ENCODE measurements around the gene AZIN2. TPM values are rescaled to one million over a fixed set of nuclear protein-coding genes. Genes with fewer than 3 reads are reported as not detected.

AZIN2 gene
- total and polyA plus RNA-seq, 2 experiments from 2014 or later: 2.8 to 4.4 TPM

GRCh38 chr1:33092438-33092837 is 11.5 kb downstream of the AZIN2 start:
- no peaks in the 10 kb centered on the region for H3K27me3 ChIP-seq (replicated peaks; ENCODE audit: insufficient read depth)
- H3F3A ChIP-seq (ENCODE audit: insufficient read depth): no peaks in the 10 kb centered on the region
- no peak overlapping the region for H3K9ac ChIP-seq
- no peaks in the 10 kb centered on the region for H3K79me2 ChIP-seq (ENCODE audit: insufficient read depth)
- peaks cover 12% of the 10 kb centered on the region for H3K4me1 ChIP-seq (ENCODE audit: insufficient read depth)
- no peak for DNase-seq
- H3K36me3 ChIP-seq (ENCODE audit: low read depth): no peaks in the 10 kb centered on the region
- no peak for TF ChIP-seq EZH2 (IDR thresholded peaks at IDR 0.05; ENCODE audit: insufficient read depth, poor library complexity, severe bottlenecking)
- TF ChIP-seq EZH2phosphoT487 (IDR thresholded peaks at IDR 0.05; ENCODE audit: insufficient read depth, low read depth): no peak
- no peak overlapping the region for H3K4me2 ChIP-seq (ENCODE audit: unreplicated experiment)
- WGBS, 2 experiments (ENCODE audit: low coverage in 1 of 2, low lambda C conversion rate in 2 of 2, missing lambda C conversion rate in 2 of 2): 75 to 79% methylated on average over 9 to 10 of the region's 10 CpGs
- H2AFZ ChIP-seq: no peak overlapping the region
- no peaks in the 10 kb centered on the region for H3K9me2 ChIP-seq (ENCODE audit: insufficient read depth)
- no peaks in the 10 kb centered on the region for H3K9me3 ChIP-seq (ENCODE audit: low read depth)
- no peak overlapping the region for H3K27ac ChIP-seq
- in situ Hi-C loops (cut with MboI): no loop called here
- H3K4me3 ChIP-seq: no peak overlapping the region
- H4K20me1 ChIP-seq (ENCODE audit: insufficient read depth): no peaks in the 10 kb centered on the region

DNA sequence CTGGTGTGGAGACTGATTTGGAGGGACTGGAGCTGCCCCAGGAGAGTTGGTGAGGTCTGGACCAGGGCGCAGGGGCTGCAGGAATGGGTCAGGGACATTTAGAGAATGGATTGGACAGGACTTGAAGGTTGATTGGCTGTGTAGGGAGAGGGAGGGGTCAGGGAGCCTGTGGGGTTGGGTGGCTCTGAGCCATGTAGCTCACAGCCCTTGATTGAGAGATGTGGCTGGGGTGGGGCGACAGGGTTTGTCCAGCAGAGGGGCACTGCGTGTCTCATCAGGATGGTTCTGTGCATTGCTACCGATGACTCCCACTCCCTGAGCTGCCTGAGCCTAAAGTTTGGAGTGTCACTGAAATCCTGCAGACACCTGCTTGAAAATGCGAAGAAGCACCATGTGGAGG is 12.1 kb downstream of the AZIN2 start:
- DNase-seq: no peak
- H3K9ac ChIP-seq: no peak overlapping the region
- H4K20me1 ChIP-seq (ENCODE audit: insufficient read depth): no peaks in the 10 kb centered on the region
- H3K9me3 ChIP-seq (ENCODE audit: low read depth): no peaks in the 10 kb centered on the region
- no peaks in the 10 kb centered on the region for H3K36me3 ChIP-seq (ENCODE audit: low read depth)
- H3K9me2 ChIP-seq (ENCODE audit: insufficient read depth): no peaks in the 10 kb centered on the region
- in situ Hi-C loops (cut with MboI): no loop called here
- 78 to 82% methylated on average over 5 of the region's 5 CpGs for WGBS, 2 experiments (ENCODE audit: low coverage in 1 of 2, low lambda C conversion rate in 2 of 2, missing lambda C conversion rate in 2 of 2)
- H3K27me3 ChIP-seq (replicated peaks; ENCODE audit: insufficient read depth): no peaks in the 10 kb centered on the region
- no peak for TF ChIP-seq EZH2phosphoT487 (IDR thresholded peaks at IDR 0.05; ENCODE audit: insufficient read depth, low read depth)
- no peak for TF ChIP-seq EZH2 (IDR thresholded peaks at IDR 0.05; ENCODE audit: insufficient read depth, poor library complexity, severe bottlenecking)
- no peak overlapping the region for H3K27ac ChIP-seq
- no peak overlapping the region for H2AFZ ChIP-seq
- no peak overlapping the region for H3K4me2 ChIP-seq (ENCODE audit: unreplicated experiment)
- no peak overlapping the region for H3K4me3 ChIP-seq
- H3K4me1 ChIP-seq (ENCODE audit: insufficient read depth): peaks cover 12% of the 10 kb centered on the region
- H3K79me2 ChIP-seq (ENCODE audit: insufficient read depth): no peaks in the 10 kb centered on the region
- H3F3A ChIP-seq (ENCODE audit: insufficient read depth): no peaks in the 10 kb centered on the region

DNA sequence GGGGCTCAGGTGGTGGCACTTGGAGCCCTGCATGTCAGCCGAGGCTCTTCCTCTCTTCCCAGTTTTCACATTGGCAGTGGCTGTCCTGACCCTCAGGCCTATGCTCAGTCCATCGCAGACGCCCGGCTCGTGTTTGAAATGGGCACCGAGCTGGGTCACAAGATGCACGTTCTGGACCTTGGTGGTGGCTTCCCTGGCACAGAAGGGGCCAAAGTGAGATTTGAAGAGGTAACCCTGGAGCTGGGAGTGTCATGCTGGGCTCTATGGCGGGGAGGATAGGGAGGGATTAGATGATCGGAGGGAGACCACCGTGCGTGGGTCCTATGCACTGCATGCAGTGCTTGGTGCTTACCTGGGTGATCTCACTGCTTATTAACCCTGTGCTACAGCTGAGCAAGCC is 13.5 kb downstream of the AZIN2 start:
- Histone ChIP-seq H3K27ac (no peak overlapping the region), H3K4me3 (no peak overlapping the region), H2AFZ (no peak overlapping the region), H3F3A (ENCODE audit: insufficient read depth) (peaks cover 11% of the 10 kb centered on the region), H3K79me2 (ENCODE audit: insufficient read depth) (no peaks in the 10 kb centered on the region), H3K4me1 (ENCODE audit: insufficient read depth) (peaks cover 22% of the 10 kb centered on the region), H3K36me3 (ENCODE audit: low read depth) (no peaks in the 10 kb centered on the region), H3K27me3 (replicated peaks; ENCODE audit: insufficient read depth) (no peaks in the 10 kb centered on the region), H3K9ac (no peak overlapping the region), H3K9me3 (ENCODE audit: low read depth) (no peaks in the 10 kb centered on the region), H4K20me1 (ENCODE audit: insufficient read depth) (no peaks in the 10 kb centered on the region), H3K4me2 (ENCODE audit: unreplicated experiment) (no peak overlapping the region), H3K9me2 (ENCODE audit: insufficient read depth) (no peaks in the 10 kb centered on the region)
- no peak for DNase-seq
- TF ChIP-seq EZH2phosphoT487 (IDR thresholded peaks at IDR 0.05; ENCODE audit: insufficient read depth, low read depth) (no peak), EZH2 (IDR thresholded peaks at IDR 0.05; ENCODE audit: insufficient read depth, poor library complexity, severe bottlenecking) (no peak)
- in situ Hi-C loops (cut with MboI): no loop called here
- 85 to 88% methylated on average over 11 of the region's 11 CpGs for WGBS, 2 experiments (ENCODE audit: low coverage in 1 of 2, low lambda C conversion rate in 2 of 2, missing lambda C conversion rate in 2 of 2)

- Histone ChIP-seq H3K36me3 (ENCODE audit: low read depth) (no peaks in the 10 kb centered on the region), H3K79me2 (ENCODE audit: insufficient read depth) (no peaks in the 10 kb centered on the region), H3K9me2 (ENCODE audit: insufficient read depth) (no peaks in the 10 kb centered on the region), H3K4me3 (no peak overlapping the region), H4K20me1 (ENCODE audit: insufficient read depth) (no peaks in the 10 kb centered on the region), H2AFZ (peak overlapping the region; percentile 62; the same call in 1 of the 2 replicates), H3K4me1 (ENCODE audit: insufficient read depth) (peaks cover 27% of the 10 kb centered on the region), H3K4me2 (ENCODE audit: unreplicated experiment) (peak overlapping the region; percentile 31), H3K27me3 (replicated peaks; ENCODE audit: insufficient read depth) (no peaks in the 10 kb centered on the region), H3K9me3 (ENCODE audit: low read depth) (no peaks in the 10 kb centered on the region), H3K27ac (no peak overlapping the region), H3K9ac (no peak overlapping the region), H3F3A (ENCODE audit: insufficient read depth) (peaks cover 15% of the 10 kb centered on the region)
- WGBS, 2 experiments (ENCODE audit: low coverage in 1 of 2, low lambda C conversion rate in 2 of 2, missing lambda C conversion rate in 2 of 2): 12 to 13% methylated on average over 10 of the region's 10 CpGs
- TF ChIP-seq EZH2phosphoT487 (IDR thresholded peaks at IDR 0.05; ENCODE audit: insufficient read depth, low read depth) (no peak), EZH2 (IDR thresholded peaks at IDR 0.05; ENCODE audit: insufficient read depth, poor library complexity, severe bottlenecking) (no peak)
- in situ Hi-C loops (cut with MboI): no loop called here
- peak; percentile 69 for DNase-seq
These were observed 14.1 kb downstream of the AZIN2 start for GRCh38 chr1:33094971-33095604.
